ENCODE results near the gene MARVELD2. TPM values are rescaled to one million over a fixed set of nuclear protein-coding genes. Genes with fewer than 3 reads are reported as not detected.

Gene MARVELD2
- total and polyA plus RNA-seq, 2 of the 13 experiments (the other 11 are each of a cell fraction or from before 2014, with no cell fraction given): 11.1 to 15.4 TPM

GRCh38 chr5:69369340-69370121, 45.4 kb upstream of the MARVELD2 start, which contains the start of the genes AK6, RAD17 and TAF9:
AK6 (minus strand) TSS chr5:69369520; CDS start chr5:69369490, 30 bp downstream.
RAD17 (plus strand) TSS chr5:69369818; CDS start chr5:69372209, 2,391 bp downstream.
TAF9 (minus strand) TSS chr5:69369520; CDS start chr5:69365737, 3,783 bp downstream.
- peak; percentile 15 for FAIRE-seq
- no peak for TF ChIP-seq ESRRA (CRISPR knock-in tag; IDR thresholded peaks at IDR 0.05; ENCODE audit: low read depth)
- no peak for TF ChIP-seq DPF2 (CRISPR knock-in tag; IDR thresholded peaks at IDR 0.05; ENCODE audit: borderline replicate concordance, low read depth)
- TF ChIP-seq ZNF235 (CRISPR knock-in tag; IDR thresholded peaks at IDR 0.05; ENCODE audit: borderline replicate concordance): no peak; the same call in 1 of the 2 replicates
- TF ChIP-seq CBFB (CRISPR knock-in tag; IDR thresholded peaks at IDR 0.05): no peak; the same call in 1 of the 2 replicates
- no peak for TF ChIP-seq REXO4 (CRISPR knock-in tag; IDR thresholded peaks at IDR 0.05; ENCODE audit: borderline replicate concordance)
- TF ChIP-seq BCL6 (CRISPR knock-in tag; IDR thresholded peaks at IDR 0.05): peak; percentile 28; the same call in 1 of the 2 replicates
- TF ChIP-seq FOXM1 (CRISPR knock-in tag; IDR thresholded peaks at IDR 0.05): no peak
- no peak for TF ChIP-seq ZNF496 (CRISPR knock-in tag; IDR thresholded peaks at IDR 0.05; ENCODE audit: insufficient replicate concordance)
- TF ChIP-seq ZNF619 (CRISPR knock-in tag; IDR thresholded peaks at IDR 0.05): no peak; the same call in 1 of the 2 replicates
- peak; percentile 96 for TF ChIP-seq YEATS4 (CRISPR knock-in tag; IDR thresholded peaks at IDR 0.05; ENCODE audit: borderline replicate concordance)
- TF ChIP-seq ZNF879 (CRISPR knock-in tag; IDR thresholded peaks at IDR 0.05): no peak
- TF ChIP-seq CAMTA2 (CRISPR knock-in tag; IDR thresholded peaks at IDR 0.05; ENCODE audit: borderline replicate concordance): 0 out of 2 replicates have a peak, but pooled peaks have one; percentile 64
- no peak for TF ChIP-seq ZNF30 (CRISPR knock-in tag; IDR thresholded peaks at IDR 0.05)
- TF ChIP-seq GTF2F1 (IDR thresholded peaks at IDR 0.05; ENCODE audit: low read length): 0 out of 2 replicates have a peak, but pooled peaks have one; percentile 25
- TF ChIP-seq EED (CRISPR knock-in tag; IDR thresholded peaks at IDR 0.05): peak; percentile 95
- TF ChIP-seq ZBTB4 (CRISPR knock-in tag; IDR thresholded peaks at IDR 0.05; ENCODE audit: borderline replicate concordance): no peak
- TF ChIP-seq RCOR2 (CRISPR knock-in tag; IDR thresholded peaks at IDR 0.05): 0 out of 2 replicates have a peak, but pooled peaks have one; percentile 31
- TF ChIP-seq ARNTL (CRISPR knock-in tag; IDR thresholded peaks at IDR 0.05): peak; percentile 91
- 0 out of 2 replicates have a peak, but pooled peaks have one; percentile 34 for TF ChIP-seq ZNF138 (CRISPR knock-in tag; IDR thresholded peaks at IDR 0.05; ENCODE audit: low read depth)
- TF ChIP-seq ZC3H13 (CRISPR knock-in tag; IDR thresholded peaks at IDR 0.05): 0 out of 2 replicates have a peak, but pooled peaks have one; percentile 16
- no peak for TF ChIP-seq MEIS2 (CRISPR knock-in tag; IDR thresholded peaks at IDR 0.05)
- no peak for TF ChIP-seq SIX4 (CRISPR knock-in tag; IDR thresholded peaks at IDR 0.05)
- peak; percentile 34; the same call in 1 of the 2 replicates for TF ChIP-seq ZNF713 (CRISPR knock-in tag; IDR thresholded peaks at IDR 0.05)

More at GRCh38 chr5:69369340-69370121, 45.4 kb upstream of the MARVELD2 start, which contains the start of the genes AK6, RAD17 and TAF9:
- H3K27me3 ChIP-seq (ENCODE audit: control insufficient read depth in 1 of 2, insufficient read depth in 2 of 2, low read length in 2 of 2): no peaks in the 10 kb centered on the region; a peak in 1 of 5 replicates
- POLR2A ChIA-PET: interaction anchor here (0.6 to 1.2 kb wide), 5 partner anchors 11 to 191 kb away, joined by 3 to 5 read pairs (median 3); no protein-coding TSS in a partner anchor
- peaks cover 12% of the 10 kb centered on the region for H4K20me1 ChIP-seq (ENCODE audit: insufficient read depth, low read length)
- H3K4me1 ChIP-seq (ENCODE audit: insufficient read depth, low read length): peaks cover 41% of the 10 kb centered on the region
- H3K79me2 ChIP-seq (ENCODE audit: insufficient read depth, low read length): peaks cover 71% of the 10 kb centered on the region
- DNase-seq (ENCODE audit: low spot score): peak; percentile 86
- peak within 1 kb of the TSS; percentile 88 to 99 (median 93) for H3K4me3 ChIP-seq (replicated peaks in 1 of 3; ENCODE audit: insufficient read depth in 1 of 3, low read depth in 2 of 3, low read length in 3 of 3)
- no peaks in the 10 kb centered on the region for H3K9me3 ChIP-seq (ENCODE audit: low read length)
- H3K9ac ChIP-seq (ENCODE audit: insufficient read depth, low read depth, low read length): peak within 1 kb of the TSS; percentile 95
- in situ Hi-C loops (cut with HindIII; ENCODE audit: extremely low pct_ligation_motif_present, low pct_unique_long_range_greater_than_20kb): no loop called here
- intact Hi-C loops (cut with micrococcal nuclease; ENCODE audit: unreplicated experiment): no loop called here
- H3K27ac ChIP-seq (ENCODE audit: extremely low read length, insufficient read depth, low read length): peak within 1 kb of the TSS; percentile 100
- ATAC-seq: peak; percentile 96
- peak within 1 kb of the TSS; percentile 17 for H2AFZ ChIP-seq (ENCODE audit: low read length)
- WGBS (ENCODE audit: low lambda C conversion rate): 0% methylated on average over 34 of the region's 66 CpGs
- H3K4me2 ChIP-seq (ENCODE audit: low read depth, low read length): peak within 1 kb of the TSS; percentile 81
- no TSS peak for BruUV-seq (replicated peaks)
- H3K36me3 ChIP-seq (replicated peaks in 1 of 2; ENCODE audit: control insufficient read depth in 1 of 2, insufficient read depth in 2 of 2, low read length in 2 of 2): peaks cover 1 to 21% of the 10 kb centered on the region in 2 experiments; a peak in 2 of 5 replicates
- CTCF ChIA-PET (ENCODE audit: low intra/inter-chr PET ratio, low total read pairs): no interaction called here

All from HepG2 (cell line).